Stimulated activated naive B cell treated with anti-CD40 and anti-IgM and Interleukin-4, amounts not matched to agents 10 μg/mL and 1 μg/mL and 100 μg/mL, for 72 hours (primary cell): ENCODE results near the gene ANKRD28.
A peak's percentile ranks its signal among the peaks of the same experiment; 100 is the strongest.

Experiments
- ATAC-seq, 2 donors: fragments of 150-1000 bp; cut with Tn5 transposase; replicated peaks; 2 replicates each; pipeline ENCODE4 v1.10.0; 2021; ENCODE audit warnings: moderate library complexity in 1 of 2
- DNase-seq: peaks from one replicate; pipeline ENCODE4 v3.0.0; 2021
- H3K27ac Mint-ChIP-seq: one replicate; pipeline ENCODE4 v1.8.0; 2022; ENCODE audit warnings: mild to moderate bottlenecking, mixed read lengths
- H3K27me3 Mint-ChIP-seq, 2 donors: one replicate each; pipeline ENCODE4 v1.8.0; 2022; ENCODE audit warnings: mixed read lengths in 2 of 2
- H3K36me3 Mint-ChIP-seq, 2 donors: one replicate each; pipeline ENCODE4 v1.8.0; 2022; ENCODE audit warnings: mixed read lengths in 2 of 2, mild to moderate bottlenecking in 1 of 2
- H3K4me1 Mint-ChIP-seq, 2 donors: one replicate each; pipeline ENCODE4 v1.8.0; 2022; ENCODE audit warnings: mixed read lengths in 2 of 2, mild to moderate bottlenecking in 1 of 2
- H3K4me3 Mint-ChIP-seq, 2 donors: one replicate each; pipeline ENCODE4 v1.8.0; 2022; ENCODE audit warnings: mild to moderate bottlenecking in 2 of 2, mixed read lengths in 2 of 2, moderate library complexity in 1 of 2
- H3K9me3 Mint-ChIP-seq, 2 donors: one replicate each; pipeline ENCODE4 v1.8.0; 2022; ENCODE audit warnings: mixed read lengths in 2 of 2, mild to moderate bottlenecking in 1 of 2

The ANKRD28 gene

GRCh38 chr3:15714448-15714847 is 83.3 kb downstream of the ANKRD28 start:
- Mint-ChIP-seq H3K36me3 (peaks cover 6 to 9% of the 10 kb centered on the region in 2 donors), H3K27ac (no peak overlapping the region), H3K4me1 (peaks cover 0 to 3% of the 10 kb centered on the region in 2 donors), H3K4me3 (no peak overlapping the region), H3K9me3 (no peaks in the 10 kb centered on the region), H3K27me3 (no peaks in the 10 kb centered on the region)
- DNase-seq, result no peak
- peak; percentile 58 to 74 for ATAC-seq

DNA sequence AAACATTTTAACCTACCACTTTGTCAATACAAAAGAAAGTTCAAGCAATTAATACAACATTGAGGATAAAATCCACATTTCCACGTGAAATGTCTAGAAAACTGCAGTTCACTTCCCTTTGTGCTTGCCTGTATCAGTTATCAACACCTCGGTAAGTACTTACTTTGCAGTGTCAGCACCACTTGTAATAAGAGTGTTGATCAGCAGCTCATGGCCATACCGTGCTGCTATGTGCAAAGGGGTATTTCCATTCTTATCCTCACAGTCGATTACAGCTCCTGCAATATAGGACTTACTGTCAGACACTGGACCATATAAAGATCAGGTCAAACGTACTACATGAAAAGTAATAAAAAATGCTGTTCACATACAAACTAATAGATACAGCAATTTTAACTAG is 84.4 kb downstream of the ANKRD28 start:
- Mint-ChIP-seq H3K27me3 (no peaks in the 10 kb centered on the region), H3K4me1 (peaks cover 0 to 3% of the 10 kb centered on the region in 2 donors), H3K27ac (no peak overlapping the region), H3K36me3 (peaks cover 11 to 17% of the 10 kb centered on the region in 2 donors), H3K4me3 (no peak overlapping the region), H3K9me3 (no peaks in the 10 kb centered on the region)
- ATAC-seq, result no peak
- no peak for DNase-seq

DNA sequence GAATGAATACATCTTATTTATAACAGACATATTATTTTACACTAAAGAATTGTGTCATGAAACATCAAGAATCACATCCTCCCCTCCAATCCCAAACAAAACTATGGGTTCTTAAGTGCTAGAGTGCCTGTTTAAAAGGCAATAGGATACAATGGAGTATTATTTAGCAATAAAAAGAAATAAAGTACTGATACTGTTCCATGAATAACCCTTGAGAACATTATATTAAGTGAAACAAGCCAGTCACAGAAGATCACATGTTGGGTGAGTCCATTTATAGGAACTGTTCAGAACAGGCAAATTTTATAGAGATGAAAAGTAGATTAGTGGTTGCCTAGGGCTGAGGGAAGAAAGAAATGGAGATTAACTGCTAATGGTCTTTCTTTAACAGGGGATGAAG is 86.5 kb downstream of the ANKRD28 start:
- peaks cover 22 to 32% of the 10 kb centered on the region in 2 donors for H3K36me3 Mint-ChIP-seq
- peaks cover 0 to 5% of the 10 kb centered on the region in 2 donors for H3K9me3 Mint-ChIP-seq
- no peak overlapping the region for H3K27ac Mint-ChIP-seq
- H3K4me1 Mint-ChIP-seq, result peaks cover 0 to 3% of the 10 kb centered on the region in 2 donors
- no peak for DNase-seq
- no peaks in the 10 kb centered on the region for H3K27me3 Mint-ChIP-seq
- no peak for ATAC-seq
- no peak overlapping the region for H3K4me3 Mint-ChIP-seq

DNA sequence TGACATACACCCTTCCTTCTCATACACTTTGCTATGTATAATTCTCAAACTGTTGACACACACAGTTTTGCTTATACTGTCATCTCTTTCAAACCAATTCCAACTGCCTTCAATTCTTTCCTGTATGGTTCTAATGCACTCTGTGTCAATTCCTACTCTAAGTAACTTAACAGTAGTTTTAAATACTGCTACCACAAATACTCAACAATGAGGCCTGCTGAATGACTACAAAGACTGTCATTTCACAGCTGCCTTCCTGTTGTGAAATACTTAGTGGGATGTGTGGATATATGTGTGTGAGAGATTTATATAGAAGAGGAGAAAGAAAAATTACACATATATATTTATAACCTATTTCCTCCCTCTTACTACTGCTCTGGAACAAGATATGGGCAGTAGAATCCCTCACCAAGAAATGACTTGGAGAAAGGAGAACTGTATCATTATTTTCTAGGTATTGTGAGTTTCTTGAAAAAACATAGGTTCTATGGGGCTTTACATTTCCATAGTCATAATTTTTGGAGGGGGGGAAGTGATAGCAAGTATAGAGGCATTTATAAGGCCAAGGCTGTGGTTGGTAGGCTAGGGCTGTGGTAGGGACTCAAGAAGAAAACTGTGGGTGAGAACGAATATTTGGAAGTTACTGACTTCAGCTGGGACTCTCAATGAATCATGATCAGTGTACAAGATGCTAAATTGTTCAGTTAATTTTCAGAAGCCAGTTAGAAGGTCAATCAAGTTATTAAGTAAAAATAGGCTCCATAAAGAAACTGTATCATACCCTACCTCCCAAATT is 88.7 kb downstream of the ANKRD28 start:
- no peak overlapping the region for H3K4me3 Mint-ChIP-seq
- H3K27ac Mint-ChIP-seq, result no peak overlapping the region
- H3K4me1 Mint-ChIP-seq, result no peaks in the 10 kb centered on the region
- DNase-seq (no peak), ATAC-seq (no peak)
- peaks cover 24 to 40% of the 10 kb centered on the region in 2 donors for H3K36me3 Mint-ChIP-seq
- H3K27me3 Mint-ChIP-seq, result no peaks in the 10 kb centered on the region
- peaks cover 0 to 5% of the 10 kb centered on the region in 2 donors for H3K9me3 Mint-ChIP-seq

GRCh38 chr3:15707779-15708178 is 90.0 kb downstream of the ANKRD28 start:
- DNase-seq (no peak), ATAC-seq (no peak)
- H3K4me3 Mint-ChIP-seq, result no peak overlapping the region
- H3K9me3 Mint-ChIP-seq, result peaks cover 0 to 5% of the 10 kb centered on the region in 2 donors
- H3K4me1 Mint-ChIP-seq, result no peaks in the 10 kb centered on the region
- no peak overlapping the region for H3K27ac Mint-ChIP-seq
- H3K27me3 Mint-ChIP-seq, result no peaks in the 10 kb centered on the region
- H3K36me3 Mint-ChIP-seq, result peaks cover 28 to 46% of the 10 kb centered on the region in 2 donors

DNA sequence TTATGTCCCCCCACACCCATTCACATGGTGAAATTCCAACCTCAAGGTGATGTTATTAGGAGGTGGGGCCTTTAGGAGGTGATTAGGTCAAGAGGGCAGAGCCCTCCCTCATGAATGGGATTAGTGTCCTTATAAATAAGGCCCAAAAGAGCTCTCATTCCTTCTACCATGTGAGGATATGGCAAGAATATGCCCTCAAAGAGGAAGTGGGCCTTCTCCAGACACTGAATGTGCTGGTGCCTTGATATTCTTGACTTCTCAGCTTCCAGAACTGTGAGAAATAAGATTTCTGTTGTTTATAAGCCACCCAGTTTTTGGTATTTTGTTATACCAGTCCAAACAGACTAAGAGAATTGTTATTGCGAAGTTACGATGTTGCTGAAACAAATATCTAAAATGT is 94.4 kb downstream of the ANKRD28 start:
- no peak overlapping the region for H3K27ac Mint-ChIP-seq
- no peak for ATAC-seq
- H3K4me3 Mint-ChIP-seq, result no peak overlapping the region

GRCh38 chr3:15694628-15695027 is 103.2 kb downstream of the ANKRD28 start:
- ATAC-seq, result no peak
- peaks cover 3 to 10% of the 10 kb centered on the region in 2 donors for H3K4me1 Mint-ChIP-seq
- H3K4me3 Mint-ChIP-seq, result no peak overlapping the region
- H3K27ac Mint-ChIP-seq, result no peak overlapping the region
- no peaks in the 10 kb centered on the region for H3K27me3 Mint-ChIP-seq
- DNase-seq, result no peak
- H3K36me3 Mint-ChIP-seq, result peaks cover 35 to 43% of the 10 kb centered on the region in 2 donors
- H3K9me3 Mint-ChIP-seq, result peaks cover 0 to 1% of the 10 kb centered on the region in 2 donors

More for the DNA sequence above, 94.4 kb downstream of the ANKRD28 start:
- H3K27me3 Mint-ChIP-seq, result no peaks in the 10 kb centered on the region
- no peak for DNase-seq
- peaks cover 31 to 48% of the 10 kb centered on the region in 2 donors for H3K36me3 Mint-ChIP-seq
- peaks cover 2 to 4% of the 10 kb centered on the region in 2 donors for H3K4me1 Mint-ChIP-seq
- peaks cover 1 to 5% of the 10 kb centered on the region in 2 donors for H3K9me3 Mint-ChIP-seq

DNA sequence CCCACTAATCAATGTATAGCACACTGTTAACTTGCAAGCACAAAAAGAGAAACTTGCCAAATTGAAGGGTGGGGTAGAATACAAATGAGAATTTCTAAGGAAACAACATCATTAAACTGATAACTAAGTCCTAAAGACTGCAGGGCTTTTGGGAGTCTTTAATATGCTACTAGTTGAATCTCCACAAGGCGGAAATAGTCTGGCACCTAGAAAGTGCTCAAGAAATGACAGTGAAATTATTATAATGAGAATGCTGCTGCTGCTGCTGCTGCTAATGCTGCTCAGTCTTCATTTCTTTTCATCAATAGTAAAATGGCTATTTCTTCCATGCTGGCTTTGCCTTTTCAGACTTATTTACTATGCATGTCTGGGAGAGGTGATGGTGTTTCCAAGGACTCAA is 104.4 kb downstream of the ANKRD28 start:
- Mint-ChIP-seq H3K27me3 (no peaks in the 10 kb centered on the region), H3K4me3 (no peak overlapping the region), H3K36me3 (peaks cover 33 to 36% of the 10 kb centered on the region in 2 donors), H3K9me3 (no peaks in the 10 kb centered on the region), H3K4me1 (peaks cover under 1 to 6% of the 10 kb centered on the region in 2 donors), H3K27ac (no peak overlapping the region)
- DNase-seq (no peak), ATAC-seq (no peak)

DNA sequence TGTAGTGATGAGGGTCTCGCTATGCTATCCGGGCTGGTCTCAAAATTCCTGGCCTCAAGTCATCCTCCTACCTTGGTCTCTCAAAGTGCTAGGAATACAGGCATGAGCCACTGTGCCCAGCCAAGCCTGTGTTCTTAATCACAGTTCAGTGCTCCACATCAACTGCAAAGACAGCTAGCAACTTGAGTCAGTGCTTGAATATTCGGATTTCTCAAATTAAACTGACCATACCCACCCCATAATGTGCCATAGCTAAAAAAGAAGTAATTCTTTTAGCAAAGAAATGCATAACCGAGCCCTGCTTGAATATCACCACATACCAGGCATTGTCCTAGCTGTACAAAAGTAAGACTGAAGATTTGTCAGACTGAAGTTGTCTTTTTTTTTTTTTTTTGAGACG is 107.0 kb downstream of the ANKRD28 start:
- DNase-seq (no peak), ATAC-seq (no peak)
- no peaks in the 10 kb centered on the region for H3K27me3 Mint-ChIP-seq
- H3K27ac Mint-ChIP-seq, result no peak overlapping the region
- no peak overlapping the region for H3K4me3 Mint-ChIP-seq
- H3K36me3 Mint-ChIP-seq, result peaks cover 25 to 32% of the 10 kb centered on the region in 2 donors
- H3K4me1 Mint-ChIP-seq, result no peaks in the 10 kb centered on the region
- H3K9me3 Mint-ChIP-seq, result no peaks in the 10 kb centered on the region

DNA sequence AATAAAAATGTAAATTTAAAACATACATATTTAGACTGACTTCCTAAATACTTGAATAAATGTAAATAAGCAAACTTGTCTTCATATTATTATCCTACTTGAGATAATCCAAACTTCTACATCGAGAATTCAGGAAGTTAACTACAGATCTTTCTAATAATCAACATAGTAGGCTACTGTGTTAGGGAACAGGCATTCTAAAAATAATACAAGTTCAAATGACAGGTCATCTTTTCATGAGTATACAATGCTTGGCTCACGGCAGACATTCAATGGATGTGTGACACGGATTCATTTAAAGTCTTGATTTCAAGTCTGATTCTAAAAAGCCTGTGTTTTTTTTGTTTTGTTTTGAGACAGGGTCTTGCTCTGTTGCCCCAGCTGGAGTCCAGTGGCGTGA is 107.5 kb downstream of the ANKRD28 start:
- Mint-ChIP-seq H3K4me1 (no peaks in the 10 kb centered on the region), H3K27ac (no peak overlapping the region), H3K9me3 (no peaks in the 10 kb centered on the region), H3K4me3 (no peak overlapping the region), H3K27me3 (no peaks in the 10 kb centered on the region), H3K36me3 (peaks cover 28 to 32% of the 10 kb centered on the region in 2 donors)
- ATAC-seq, result no peak
- DNase-seq, result no peak

GRCh38 chr3:15685927-15686326 is 111.9 kb downstream of the ANKRD28 start:
- H3K36me3 Mint-ChIP-seq, result peaks cover 19 to 29% of the 10 kb centered on the region in 2 donors
- ATAC-seq, result no peak

GRCh38 chr3:15683253-15683652 is 114.5 kb downstream of the ANKRD28 start:
- H3K9me3 Mint-ChIP-seq, result no peaks in the 10 kb centered on the region
- peaks cover 17 to 26% of the 10 kb centered on the region in 2 donors for H3K36me3 Mint-ChIP-seq
- no peak overlapping the region for H3K27ac Mint-ChIP-seq
- no peak overlapping the region for H3K4me3 Mint-ChIP-seq
- H3K4me1 Mint-ChIP-seq, result no peaks in the 10 kb centered on the region
- DNase-seq, result no peak
- no peak for ATAC-seq
- H3K27me3 Mint-ChIP-seq, result no peaks in the 10 kb centered on the region

More at GRCh38 chr3:15685927-15686326, 111.9 kb downstream of the ANKRD28 start:
- no peak overlapping the region for H3K4me3 Mint-ChIP-seq
- no peaks in the 10 kb centered on the region for H3K9me3 Mint-ChIP-seq
- H3K27ac Mint-ChIP-seq, result no peak overlapping the region
- DNase-seq, result no peak
- no peaks in the 10 kb centered on the region for H3K27me3 Mint-ChIP-seq
- H3K4me1 Mint-ChIP-seq, result no peaks in the 10 kb centered on the region

GRCh38 chr3:15682561-15683185 is 115.1 kb downstream of the ANKRD28 start:
- ATAC-seq, result no peak
- Mint-ChIP-seq H3K36me3 (peaks cover 19 to 26% of the 10 kb centered on the region in 2 donors), H3K4me3 (no peak overlapping the region), H3K27ac (no peak overlapping the region), H3K4me1 (no peaks in the 10 kb centered on the region), H3K27me3 (no peaks in the 10 kb centered on the region), H3K9me3 (no peaks in the 10 kb centered on the region)
- no peak for DNase-seq

DNA sequence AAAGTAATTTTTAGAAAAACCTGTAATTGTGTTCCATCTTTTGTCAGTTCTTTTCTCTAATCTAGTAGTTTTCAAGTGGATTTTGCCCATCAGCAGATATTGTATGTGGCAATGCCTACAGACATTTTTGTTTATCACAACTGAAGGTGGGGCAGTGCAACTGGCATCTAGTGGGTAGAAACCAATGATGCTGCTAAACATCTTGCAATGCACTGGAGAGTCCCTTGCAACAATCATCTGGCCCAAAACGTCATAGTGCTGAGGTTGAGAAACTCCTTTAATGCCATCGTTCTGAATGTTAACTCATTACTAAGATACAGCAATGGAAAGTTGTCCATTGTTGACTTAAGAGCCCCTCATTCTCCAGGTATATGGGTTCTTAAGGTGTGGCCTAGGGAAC is 116.1 kb downstream of the ANKRD28 start:
- peaks cover 22 to 31% of the 10 kb centered on the region in 2 donors for H3K36me3 Mint-ChIP-seq
- H3K27me3 Mint-ChIP-seq, result no peaks in the 10 kb centered on the region
- ATAC-seq, result no peak
- H3K4me1 Mint-ChIP-seq, result no peaks in the 10 kb centered on the region
- H3K27ac Mint-ChIP-seq, result no peak overlapping the region
- H3K4me3 Mint-ChIP-seq, result no peak overlapping the region
- no peak for DNase-seq
- no peaks in the 10 kb centered on the region for H3K9me3 Mint-ChIP-seq

DNA sequence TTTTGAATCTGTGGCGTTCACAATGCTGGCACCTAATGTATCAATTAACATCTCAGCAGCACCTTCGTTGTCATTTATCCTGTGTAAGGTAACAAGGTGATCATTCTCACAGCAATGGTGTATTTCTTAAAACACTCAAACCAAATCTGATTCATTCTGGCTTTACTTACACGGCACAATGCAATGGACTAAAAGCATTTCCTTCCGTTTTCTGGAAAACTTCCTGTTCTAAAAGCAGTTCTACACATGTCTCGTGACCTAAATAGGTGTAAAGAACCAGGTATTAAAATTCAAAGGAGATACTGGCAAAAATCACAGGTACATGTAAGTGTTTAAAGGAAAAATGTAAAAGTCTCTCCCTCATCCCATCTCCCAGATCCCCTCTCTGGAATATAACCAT is 118.5 kb downstream of the ANKRD28 start:
- H3K4me3 Mint-ChIP-seq, result no peak overlapping the region
- ATAC-seq (no peak), DNase-seq (no peak)
- peaks cover 14 to 16% of the 10 kb centered on the region in 2 donors for H3K36me3 Mint-ChIP-seq
- no peaks in the 10 kb centered on the region for H3K4me1 Mint-ChIP-seq
- H3K27ac Mint-ChIP-seq, result no peak overlapping the region
- H3K9me3 Mint-ChIP-seq, result no peaks in the 10 kb centered on the region
- no peaks in the 10 kb centered on the region for H3K27me3 Mint-ChIP-seq
